Astrocyte (in vitro differentiated cells and primary cell): ENCODE data around the gene SLC25A41. TPM values are rescaled to one million over a fixed set of nuclear protein-coding genes. Genes with fewer than 3 reads are reported as not detected.

Experiments
- DNase-seq: peaks from one replicate; pipeline ENCODE4 v3.0.0-alpha.2; 2010; ENCODE audit warnings: low read depth
- FAIRE-seq: peaks from 2 replicates; lab custom pipeline; 2011; peaks lifted over from hg19 to GRCh38; lab: Jason Lieb, UNC
- H2AFZ ChIP-seq: 2 replicates; pipeline ENCODE4 v1.6.0; 2012; ENCODE audit warnings: low read depth, low read length, inconsistent platforms
- H3K27ac ChIP-seq: 2 replicates; pipeline ENCODE4 v1.5.1; 2011; ENCODE audit warnings: low read depth, low read length, inconsistent platforms
- H3K27me3 ChIP-seq: 2 replicates; pipeline ENCODE4 v1.6.0; 2011; ENCODE audit warnings: low read length, inconsistent platforms; ENCODE audit not compliant: insufficient read depth
- H3K36me3 ChIP-seq: 2 replicates; pipeline ENCODE4 v1.5.1; 2011; ENCODE audit warnings: low read length, inconsistent platforms; ENCODE audit not compliant: insufficient read depth
- H3K4me1 ChIP-seq: 2 replicates; pipeline ENCODE4 v1.5.1; 2011; ENCODE audit warnings: low read length, inconsistent platforms; ENCODE audit not compliant: insufficient read depth
- H3K4me2 ChIP-seq: 2 replicates; pipeline ENCODE4 v1.6.0; 2012; ENCODE audit warnings: low read length, inconsistent platforms
- H3K4me3 ChIP-seq: 2 replicates; pipeline ENCODE4 v1.5.1; 2011; ENCODE audit warnings: low read depth, mild to moderate bottlenecking, low read length, inconsistent platforms; ENCODE audit not compliant: insufficient read depth
- H3K79me2 ChIP-seq: 2 replicates; pipeline ENCODE4 v1.6.0; 2012; ENCODE audit warnings: mild to moderate bottlenecking, low read length, inconsistent platforms; ENCODE audit not compliant: insufficient read depth
- H3K9ac ChIP-seq: 2 replicates; pipeline ENCODE4 v1.6.0; 2012; ENCODE audit warnings: mild to moderate bottlenecking, low read length, inconsistent platforms
- H3K9me3 ChIP-seq: 2 replicates; pipeline ENCODE4 v1.5.1; 2012; ENCODE audit warnings: low read depth, mild to moderate bottlenecking, low read length, inconsistent platforms; ENCODE audit not compliant: insufficient read depth
- H4K20me1 ChIP-seq: 2 replicates; pipeline ENCODE4 v1.6.0; 2012; ENCODE audit warnings: low read length, inconsistent platforms; ENCODE audit not compliant: insufficient read depth
- H3K27ac Mint-ChIP-seq: one replicate; pipeline ENCODE4 v1.8.0; 2021; ENCODE audit warnings: mild to moderate bottlenecking, mixed read lengths; ENCODE audit not compliant: unreplicated experiment
- H3K27me3 Mint-ChIP-seq: one replicate; pipeline ENCODE4 v1.8.0; 2021; ENCODE audit warnings: low read depth, mixed read lengths; ENCODE audit not compliant: unreplicated experiment
- H3K36me3 Mint-ChIP-seq: one replicate; pipeline ENCODE4 v1.8.0; 2021; ENCODE audit warnings: low read depth, mixed read lengths; ENCODE audit not compliant: unreplicated experiment
- H3K4me1 Mint-ChIP-seq: one replicate; pipeline ENCODE4 v1.8.0; 2021; ENCODE audit warnings: low read depth, mixed read lengths; ENCODE audit not compliant: unreplicated experiment
- H3K4me3 Mint-ChIP-seq: one replicate; pipeline ENCODE4 v1.8.0; 2021; ENCODE audit warnings: mild to moderate bottlenecking, moderate library complexity, mixed read lengths; ENCODE audit not compliant: unreplicated experiment
- H3K9me3 Mint-ChIP-seq: one replicate; pipeline ENCODE4 v1.8.0; 2021; ENCODE audit warnings: mild to moderate bottlenecking, mixed read lengths; ENCODE audit not compliant: unreplicated experiment
- EZH2 ChIP-seq: IDR thresholded peaks from 2 replicates; pipeline ENCODE4 v1.6.1; 2012; ENCODE audit warnings: mild to moderate bottlenecking, low read length, inconsistent platforms; ENCODE audit not compliant: insufficient read depth
- total RNA-seq: library from RNA; stranded (reverse); gene quantifications from 2 replicates; pipeline ENCODE4 v1.2.1, GENCODE V29; 2021
- TF ChIP-seq, protein P1 (sequence below): IDR thresholded peaks from 2 replicates; pipeline ENCODE4 v1.5.1; 2011; ENCODE audit warnings: low read depth, mild to moderate bottlenecking, inconsistent platforms, low read length, moderate library complexity; ENCODE audit not compliant: insufficient read depth

Gene SLC25A41
- total RNA-seq, 1 donor from 2014 or later: 0.75 TPM

DNA sequence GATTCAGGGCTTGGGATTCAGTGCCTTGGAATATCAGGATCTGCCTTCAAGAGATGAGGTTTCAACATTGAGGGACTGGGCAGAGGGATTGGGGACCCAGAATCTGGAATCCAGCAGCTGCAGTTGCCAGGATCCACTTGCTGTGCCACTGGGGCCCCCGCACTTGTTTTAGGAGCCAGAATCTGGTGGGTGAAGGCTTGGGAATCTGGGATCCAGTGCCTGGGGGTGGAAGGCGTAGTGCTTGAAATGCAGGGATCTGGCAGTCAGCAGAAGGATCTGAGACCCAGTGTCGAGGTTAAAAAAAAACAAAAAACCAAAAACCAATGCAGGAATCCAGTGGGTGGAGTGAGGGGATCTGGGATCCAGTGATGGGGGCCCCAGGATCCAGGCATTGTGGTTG, 7.3 kb upstream of the SLC25A41 start:
- Mint-ChIP-seq H3K4me3 (no peak overlapping the region), H3K27me3 (peaks cover 4% of the 10 kb centered on the region), H3K9me3 (peaks cover 2% of the 10 kb centered on the region), H3K4me1 (no peaks in the 10 kb centered on the region), H3K27ac (no peak overlapping the region), H3K36me3 (peaks cover 12% of the 10 kb centered on the region)
- H3K4me3 ChIP-seq: no peak overlapping the region
- no peaks in the 10 kb centered on the region for H3K27me3 ChIP-seq
- H3K36me3 ChIP-seq: no peaks in the 10 kb centered on the region
- no peak overlapping the region for H3K27ac ChIP-seq
- H2AFZ ChIP-seq: no peak overlapping the region
- no peaks in the 10 kb centered on the region for H3K9me3 ChIP-seq
- H3K4me1 ChIP-seq: no peaks in the 10 kb centered on the region
- FAIRE-seq (no peak), DNase-seq (no peak)
- no peak overlapping the region for H3K9ac ChIP-seq
- no peak for TF ChIP-seq EZH2
- TF ChIP-seq, protein P1, sequence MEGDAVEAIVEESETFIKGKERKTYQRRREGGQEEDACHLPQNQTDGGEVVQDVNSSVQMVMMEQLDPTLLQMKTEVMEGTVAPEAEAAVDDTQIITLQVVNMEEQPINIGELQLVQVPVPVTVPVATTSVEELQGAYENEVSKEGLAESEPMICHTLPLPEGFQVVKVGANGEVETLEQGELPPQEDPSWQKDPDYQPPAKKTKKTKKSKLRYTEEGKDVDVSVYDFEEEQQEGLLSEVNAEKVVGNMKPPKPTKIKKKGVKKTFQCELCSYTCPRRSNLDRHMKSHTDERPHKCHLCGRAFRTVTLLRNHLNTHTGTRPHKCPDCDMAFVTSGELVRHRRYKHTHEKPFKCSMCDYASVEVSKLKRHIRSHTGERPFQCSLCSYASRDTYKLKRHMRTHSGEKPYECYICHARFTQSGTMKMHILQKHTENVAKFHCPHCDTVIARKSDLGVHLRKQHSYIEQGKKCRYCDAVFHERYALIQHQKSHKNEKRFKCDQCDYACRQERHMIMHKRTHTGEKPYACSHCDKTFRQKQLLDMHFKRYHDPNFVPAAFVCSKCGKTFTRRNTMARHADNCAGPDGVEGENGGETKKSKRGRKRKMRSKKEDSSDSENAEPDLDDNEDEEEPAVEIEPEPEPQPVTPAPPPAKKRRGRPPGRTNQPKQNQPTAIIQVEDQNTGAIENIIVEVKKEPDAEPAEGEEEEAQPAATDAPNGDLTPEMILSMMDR: no peak
- H4K20me1 ChIP-seq: no peaks in the 10 kb centered on the region
- H3K4me2 ChIP-seq: no peak overlapping the region
- no peaks in the 10 kb centered on the region for H3K79me2 ChIP-seq

DNA sequence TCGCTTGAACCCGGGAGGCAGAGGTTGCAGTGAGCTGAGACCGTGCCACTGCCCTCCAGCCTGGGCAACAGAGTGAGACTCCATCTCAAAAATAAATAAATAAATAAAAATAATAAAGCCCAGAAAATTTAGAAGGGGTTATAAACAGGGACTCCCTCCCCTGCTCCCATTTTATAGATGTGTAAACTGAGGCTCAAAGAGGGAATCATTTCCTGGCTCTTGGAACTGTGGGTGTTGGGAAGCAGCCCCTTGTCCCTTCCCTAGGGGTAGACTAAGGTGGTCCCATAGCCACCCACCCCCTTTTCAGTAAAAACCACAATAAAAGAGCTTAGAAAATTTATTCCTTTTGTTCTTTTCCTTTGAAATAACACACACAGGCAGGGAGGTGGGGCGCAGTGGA, 6.2 kb upstream of the SLC25A41 start:
- H3K4me1 ChIP-seq: no peaks in the 10 kb centered on the region
- Mint-ChIP-seq H3K4me1 (no peaks in the 10 kb centered on the region), H3K27me3 (peaks cover 4% of the 10 kb centered on the region), H3K27ac (no peak overlapping the region), H3K9me3 (peaks cover 2% of the 10 kb centered on the region), H3K4me3 (no peak overlapping the region), H3K36me3 (peaks cover 5% of the 10 kb centered on the region)
- no peaks in the 10 kb centered on the region for H4K20me1 ChIP-seq
- no peak overlapping the region for H3K4me2 ChIP-seq
- no peak overlapping the region for H3K27ac ChIP-seq
- H3K9me3 ChIP-seq: no peaks in the 10 kb centered on the region
- H3K36me3 ChIP-seq: no peaks in the 10 kb centered on the region
- H3K27me3 ChIP-seq: no peaks in the 10 kb centered on the region
- H2AFZ ChIP-seq: no peak overlapping the region
- TF ChIP-seq, protein P1: no peak
- TF ChIP-seq EZH2: no peak
- H3K9ac ChIP-seq: no peak overlapping the region
- H3K79me2 ChIP-seq: no peaks in the 10 kb centered on the region
- H3K4me3 ChIP-seq: no peak overlapping the region
- DNase-seq: no peak
- no peak for FAIRE-seq

DNA sequence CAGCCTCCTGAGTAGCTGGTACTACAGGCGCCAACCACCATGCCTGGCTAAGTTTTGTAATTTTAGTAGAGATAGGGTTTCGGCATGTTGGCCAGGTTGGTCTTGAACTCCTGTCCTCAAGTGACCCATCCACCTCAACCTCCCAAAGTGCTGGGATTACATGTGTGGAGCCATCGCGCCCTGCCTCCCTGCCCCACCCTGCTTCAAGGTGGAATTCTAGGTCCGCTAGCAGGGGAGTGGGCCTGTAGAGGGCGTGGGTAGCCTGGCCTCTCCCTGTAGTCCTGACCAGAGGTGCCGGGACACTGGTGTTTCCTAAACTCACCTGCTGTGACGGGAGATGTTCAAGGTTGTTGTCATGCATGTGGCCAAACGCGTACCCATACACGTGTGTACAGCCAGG, 398 bp downstream of the SLC25A41 start:
- H3K9me3 Mint-ChIP-seq: peaks cover 2% of the 10 kb centered on the region
- no peak overlapping the region for H3K27ac ChIP-seq
- TF ChIP-seq, protein P1: no peak
- TF ChIP-seq EZH2: no peak
- H2AFZ ChIP-seq: no peak overlapping the region
- H3K36me3 ChIP-seq: no peaks in the 10 kb centered on the region
- no peaks in the 10 kb centered on the region for H4K20me1 ChIP-seq
- H3K9me3 ChIP-seq: no peaks in the 10 kb centered on the region
- no peaks in the 10 kb centered on the region for H3K4me1 Mint-ChIP-seq
- H3K27me3 Mint-ChIP-seq: no peaks in the 10 kb centered on the region
- H3K79me2 ChIP-seq: no peaks in the 10 kb centered on the region
- no peaks in the 10 kb centered on the region for H3K27me3 ChIP-seq
- no peak for FAIRE-seq
- no peak overlapping the region for H3K27ac Mint-ChIP-seq
- H3K4me1 ChIP-seq: no peaks in the 10 kb centered on the region
- H3K4me3 Mint-ChIP-seq: no peak overlapping the region
- no peak overlapping the region for H3K4me2 ChIP-seq
- no peak for DNase-seq
- no peak overlapping the region for H3K4me3 ChIP-seq
- H3K36me3 Mint-ChIP-seq: peaks cover 2% of the 10 kb centered on the region
- no peak overlapping the region for H3K9ac ChIP-seq
